GM21390 (cell line): ENCODE data around the gene TNP2.

Experiments
- ATAC-seq: cut with Tn5 transposase; IDR thresholded peaks from one replicate; pipeline ENCODE4 v1.9.1; 2021; ENCODE audit not compliant: unreplicated experiment

TNP2 gene

DNA sequence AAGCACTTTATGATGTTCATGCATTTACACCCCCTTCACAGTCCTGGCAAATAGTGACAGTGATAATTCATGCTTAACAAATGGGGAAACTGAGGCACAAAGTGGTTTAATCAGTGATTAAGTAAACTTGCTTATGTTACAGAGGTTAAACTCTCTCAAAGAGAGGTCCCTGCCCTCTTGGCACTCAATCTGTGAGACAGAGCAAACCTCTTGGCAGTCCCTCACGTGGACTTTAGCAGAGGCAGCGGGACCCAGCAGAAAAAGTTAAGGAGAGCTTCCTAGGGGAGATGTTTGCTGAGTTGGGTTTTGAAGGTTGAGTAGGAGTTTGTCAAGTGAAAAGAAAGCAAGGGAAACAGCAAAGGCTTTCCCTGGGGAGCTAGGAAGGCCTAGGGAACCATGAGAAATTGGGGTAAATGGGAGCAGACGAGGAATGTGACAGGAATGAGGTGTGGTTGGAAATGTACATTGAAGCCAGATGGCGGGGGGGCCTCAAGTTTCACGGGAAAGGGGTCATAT, 23.8 kb downstream of the TNP2 start:
- no peak for ATAC-seq

DNA sequence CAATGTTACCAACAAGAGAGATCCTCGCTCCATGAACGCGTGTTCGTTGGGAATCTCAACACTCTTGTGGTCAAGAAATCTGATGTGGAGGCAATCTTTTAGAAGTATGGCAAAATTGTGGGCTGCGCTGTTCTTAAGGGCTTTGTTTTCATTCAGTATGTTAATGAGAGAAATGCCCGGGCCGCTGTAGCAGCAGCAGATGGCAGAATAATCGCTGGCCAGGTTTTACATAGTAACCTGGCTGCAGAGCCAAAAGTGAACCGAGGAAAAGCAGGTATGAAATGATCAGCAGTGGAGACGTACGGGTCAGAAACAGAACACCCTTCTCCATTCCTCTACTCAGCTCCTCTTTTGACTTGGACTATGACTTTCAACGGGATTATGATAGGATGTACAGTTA, 26.5 kb downstream of the TNP2 start:
- no peak for ATAC-seq

- ATAC-seq, result no peak
Measured at GRCh38 chr16:11241480-11242204, 27.5 kb downstream of the TNP2 start.

GRCh38 chr16:11240636-11241473, 28.3 kb downstream of the TNP2 start:
- no peak for ATAC-seq

DNA sequence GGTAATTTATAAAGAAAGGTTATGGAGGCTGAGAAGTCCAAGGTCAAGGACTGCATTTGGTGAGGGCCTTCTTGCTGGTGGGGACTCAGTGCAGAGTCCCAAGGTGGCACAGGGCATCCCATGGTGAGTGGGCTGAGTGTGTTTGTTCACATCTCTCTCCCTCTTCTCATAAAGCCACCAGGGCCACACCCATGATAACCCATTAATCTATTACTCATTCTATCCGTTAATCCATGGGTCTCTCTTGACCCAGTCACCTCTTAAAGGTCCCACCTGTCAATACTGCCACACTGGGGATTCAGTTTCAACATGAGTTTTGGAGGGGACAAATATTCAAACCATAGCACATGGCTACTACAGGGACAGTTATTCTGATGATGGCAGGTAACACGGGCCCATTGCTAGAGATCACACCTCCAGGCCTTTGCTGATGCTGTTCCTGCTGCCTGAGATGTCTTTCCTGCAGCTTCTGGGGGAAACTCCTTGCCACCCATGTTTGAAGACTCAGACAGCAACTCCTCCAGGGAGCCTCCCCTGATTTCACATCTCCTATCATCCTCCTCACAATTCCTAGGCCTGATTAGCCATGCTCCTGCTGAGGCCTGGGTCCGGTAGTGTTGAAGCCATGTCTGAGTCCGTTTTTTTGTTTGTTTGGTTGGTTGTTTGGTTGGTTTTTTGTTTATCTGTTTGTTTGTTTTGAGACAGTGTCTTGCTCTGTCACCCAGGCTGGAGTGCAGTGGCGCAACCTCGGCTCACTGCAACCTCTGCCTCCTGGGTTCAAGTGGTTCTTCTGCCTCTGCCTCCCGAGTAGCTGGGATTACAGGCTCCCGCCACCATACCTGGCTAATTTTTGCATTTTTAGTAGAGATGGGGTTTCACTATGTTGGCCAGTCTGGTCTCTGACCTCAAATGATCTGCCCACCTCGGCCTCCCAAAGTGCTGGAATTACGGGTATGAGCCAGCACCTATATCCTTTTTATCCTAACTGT, 29.2 kb downstream of the TNP2 start:
- no peak for ATAC-seq

GRCh38 chr16:11238272-11239202, 30.6 kb downstream of the TNP2 start:
- ATAC-seq, result no peak

- ATAC-seq, result no peak
Measured at GRCh38 chr16:11236461-11237254, 32.5 kb downstream of the TNP2 start.

DNA sequence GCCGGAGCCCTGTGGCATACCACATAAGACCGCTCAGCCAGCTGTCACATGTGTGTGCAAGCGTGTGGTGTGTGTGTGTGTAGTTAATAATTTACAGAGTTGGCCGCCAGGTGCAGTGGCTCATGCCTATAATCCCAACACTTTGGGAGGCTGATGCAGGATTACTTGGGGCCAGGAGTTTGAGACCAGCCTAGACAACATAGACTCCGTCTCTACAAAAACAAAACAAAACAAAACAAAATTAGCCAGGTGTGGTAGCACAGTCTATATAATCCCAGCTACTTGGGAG, 33.5 kb downstream of the TNP2 start:
- no peak for ATAC-seq

- ATAC-seq, result no peak
Measured at GRCh38 chr16:11234884-11235702, 34.0 kb downstream of the TNP2 start.

- ATAC-seq, result no peak
Measured at GRCh38 chr16:11233727-11234376, 35.3 kb downstream of the TNP2 start.

DNA sequence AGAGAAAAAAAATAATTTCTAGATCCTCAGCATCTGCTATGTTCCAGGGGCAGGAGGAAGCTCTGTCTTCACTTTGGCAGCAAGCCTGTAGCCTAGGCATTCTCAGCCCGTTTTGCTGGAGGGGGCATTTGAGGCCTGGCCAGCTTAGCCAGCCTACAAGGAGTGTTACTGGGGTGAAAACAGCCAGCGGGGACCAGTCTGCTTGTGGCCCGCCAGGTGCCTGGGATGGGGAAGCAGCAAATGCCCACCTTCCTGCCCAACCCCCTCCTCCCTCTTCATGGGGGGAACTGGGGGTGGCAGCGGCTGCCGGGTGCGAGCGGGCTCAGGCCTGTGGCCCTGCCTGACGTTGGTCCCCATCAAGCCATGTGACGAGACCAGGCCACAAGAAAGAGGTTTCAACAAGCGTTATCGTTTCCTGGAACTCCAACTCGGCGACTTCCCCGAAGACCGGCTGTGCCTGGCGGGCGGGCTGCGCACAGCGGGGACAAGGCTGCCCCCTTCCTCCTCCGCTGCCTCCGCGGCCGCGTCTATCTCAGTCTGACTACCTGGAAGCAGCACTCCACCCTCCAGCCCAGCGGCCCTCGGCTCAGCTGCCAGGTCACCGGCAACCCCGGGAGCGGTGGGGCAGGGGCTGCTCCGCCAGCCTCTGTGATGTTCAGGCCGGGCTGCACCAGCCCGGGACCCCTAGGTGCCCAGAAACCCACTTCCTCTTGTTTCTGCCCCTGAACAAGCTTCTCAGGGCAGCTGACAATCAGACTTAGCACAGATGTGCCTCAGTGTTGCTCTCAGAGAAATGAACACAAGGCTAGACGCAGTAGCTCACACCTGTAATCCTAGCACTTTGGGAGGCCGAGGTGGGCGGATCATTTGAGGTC, 36.0 kb downstream of the TNP2 start:
- no peak for ATAC-seq

GRCh38 chr16:11232302-11232851, 36.7 kb downstream of the TNP2 start:
- no peak for ATAC-seq

DNA sequence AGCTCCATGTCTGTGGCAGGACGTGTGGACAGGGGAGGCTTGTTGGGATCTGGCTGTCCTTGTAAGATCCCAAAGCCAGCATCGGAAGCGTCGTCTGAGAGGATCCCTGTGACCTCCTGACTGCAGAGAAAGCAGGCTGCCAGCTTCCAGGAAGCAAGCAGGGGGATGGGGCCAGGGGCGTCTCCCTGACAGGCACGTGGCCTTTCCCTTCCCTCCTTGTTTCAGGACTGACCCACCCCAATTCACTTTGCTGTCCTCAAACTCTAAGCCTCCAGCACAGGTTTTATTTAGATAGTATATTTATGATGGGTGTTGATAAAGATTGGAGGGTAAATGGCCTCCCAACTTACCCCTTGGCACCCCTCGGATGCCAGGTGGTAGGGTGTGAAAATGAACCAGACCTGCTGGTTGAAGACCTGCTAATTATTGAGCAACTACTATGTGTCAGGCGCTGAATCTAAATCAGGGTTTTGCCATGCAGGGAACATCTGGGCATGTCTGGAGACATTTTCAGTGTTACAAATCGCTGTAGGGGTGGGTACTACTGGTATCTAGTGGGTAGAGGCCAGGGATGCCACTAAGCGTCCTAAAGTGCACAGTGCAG, 37.7 kb downstream of the TNP2 start:
- ATAC-seq, result no peak

DNA sequence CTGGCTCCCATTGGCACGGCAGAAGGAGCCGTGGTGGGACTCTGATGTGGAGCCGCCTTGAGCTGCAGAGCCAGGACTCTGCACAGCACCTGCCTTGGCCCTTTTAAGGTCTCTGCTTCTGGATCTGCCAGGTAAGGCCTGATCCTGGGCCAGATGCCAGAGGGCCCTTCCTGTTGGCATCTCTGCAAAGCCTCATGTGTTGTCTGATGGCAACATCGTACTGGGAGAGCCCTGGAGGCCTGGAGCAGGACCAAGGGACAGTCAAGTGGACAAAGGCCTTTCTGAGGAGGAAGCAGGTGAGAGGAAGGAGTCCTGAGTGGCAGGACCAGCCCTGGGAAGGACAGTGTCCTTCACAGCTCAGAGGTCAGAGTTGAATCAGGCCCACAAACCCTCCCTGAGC, 39.2 kb downstream of the TNP2 start:
- ATAC-seq, result no peak

GRCh38 chr16:11229432-11229831, 39.7 kb downstream of the TNP2 start:
- no peak for ATAC-seq
